HG02678 (cell line): ENCODE data around the gene FNDC11.

Source experiments
- ATAC-seq: cut with Tn5 transposase; IDR thresholded peaks from one replicate; pipeline ENCODE4 v1.9.1; 2021; ENCODE audit warnings: mild to moderate bottlenecking, moderate library complexity; ENCODE audit not compliant: unreplicated experiment

The FNDC11 gene

DNA sequence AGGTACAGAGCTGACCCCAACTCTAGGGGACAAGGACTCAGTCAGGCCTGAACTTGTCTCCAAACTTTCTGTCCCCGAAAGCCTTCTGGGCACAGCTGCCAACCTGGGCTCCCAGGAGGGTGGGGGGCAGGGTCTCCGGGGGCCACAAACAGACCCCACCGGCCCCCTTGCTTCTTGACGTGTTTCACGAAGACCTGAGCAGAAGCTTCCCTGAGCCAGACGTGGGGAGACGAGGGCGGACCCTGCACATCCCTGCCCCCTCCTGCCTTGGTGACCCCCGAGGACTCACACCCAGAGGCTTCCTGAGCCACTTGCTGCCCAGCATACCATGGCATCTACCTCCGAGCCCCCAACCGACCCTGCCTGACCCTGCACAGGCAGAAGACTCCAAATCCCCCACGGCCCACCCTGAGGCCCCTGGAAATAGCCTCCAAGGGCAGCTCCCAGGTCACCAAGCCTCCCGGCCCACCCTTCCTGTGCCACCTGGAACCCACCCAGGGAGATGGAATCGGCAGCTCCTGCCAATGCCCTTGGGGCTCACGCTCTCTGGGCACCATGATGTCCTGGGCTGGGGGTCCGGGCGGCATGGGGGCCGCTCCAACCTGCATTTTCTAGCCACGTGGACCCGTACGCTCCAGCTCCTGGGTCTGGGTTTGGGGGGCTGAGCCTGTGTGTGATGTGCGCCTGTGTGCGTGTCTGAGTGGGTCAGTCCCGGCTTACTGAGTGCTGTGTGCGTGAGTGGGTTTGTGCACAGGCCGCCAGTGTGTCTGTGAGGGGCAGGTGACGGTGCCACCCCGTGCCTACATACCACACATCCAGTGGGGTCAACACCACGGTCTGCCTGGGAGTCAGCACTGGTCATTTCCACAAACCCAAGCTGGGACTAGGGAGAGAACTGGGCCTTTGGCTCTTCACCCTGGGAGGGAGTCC lies 14.3 kb upstream of the FNDC11 start:
- ATAC-seq: no peak

DNA sequence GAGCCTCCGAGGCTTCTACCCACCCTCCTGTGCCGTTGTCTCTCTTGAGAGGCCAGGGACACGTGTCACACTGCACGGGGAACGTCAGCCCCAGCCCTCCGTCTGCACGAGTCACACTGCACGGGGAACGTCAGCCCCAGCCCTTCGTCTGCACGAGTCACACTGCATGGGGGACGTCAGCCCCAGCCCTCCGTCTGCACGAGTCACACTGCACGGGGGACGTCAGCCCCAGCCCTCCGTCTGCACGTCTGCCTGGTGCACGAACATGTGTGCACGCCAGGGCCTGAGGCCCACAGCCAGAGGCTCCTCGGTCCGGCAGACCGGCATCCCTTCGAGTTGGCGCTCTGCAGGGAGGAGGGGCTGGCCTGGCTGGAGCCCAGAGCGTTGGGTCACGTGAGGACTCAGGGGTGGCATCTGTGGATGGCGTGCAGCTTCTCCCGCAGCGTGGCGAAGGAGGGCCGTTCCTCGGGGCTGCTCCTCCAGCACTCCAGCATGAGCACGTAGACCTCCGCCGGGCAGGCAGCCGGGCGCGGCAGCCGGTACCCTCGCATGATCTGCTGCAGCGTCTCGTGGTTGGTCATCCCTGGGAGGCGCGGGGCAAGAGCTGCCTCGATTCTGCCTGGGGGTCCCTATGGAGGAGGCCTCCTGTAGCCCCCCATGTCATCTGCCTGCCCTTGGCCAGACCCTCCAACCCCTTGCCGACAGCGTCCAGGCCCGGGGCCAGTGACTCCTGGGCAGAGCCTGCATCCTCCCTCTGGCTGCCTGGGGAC lies 13.4 kb upstream of the FNDC11 start:
- no peak for ATAC-seq

GRCh38 chr20:63541371-63541770 lies 12.6 kb upstream of the FNDC11 start:
- ATAC-seq: no peak

DNA sequence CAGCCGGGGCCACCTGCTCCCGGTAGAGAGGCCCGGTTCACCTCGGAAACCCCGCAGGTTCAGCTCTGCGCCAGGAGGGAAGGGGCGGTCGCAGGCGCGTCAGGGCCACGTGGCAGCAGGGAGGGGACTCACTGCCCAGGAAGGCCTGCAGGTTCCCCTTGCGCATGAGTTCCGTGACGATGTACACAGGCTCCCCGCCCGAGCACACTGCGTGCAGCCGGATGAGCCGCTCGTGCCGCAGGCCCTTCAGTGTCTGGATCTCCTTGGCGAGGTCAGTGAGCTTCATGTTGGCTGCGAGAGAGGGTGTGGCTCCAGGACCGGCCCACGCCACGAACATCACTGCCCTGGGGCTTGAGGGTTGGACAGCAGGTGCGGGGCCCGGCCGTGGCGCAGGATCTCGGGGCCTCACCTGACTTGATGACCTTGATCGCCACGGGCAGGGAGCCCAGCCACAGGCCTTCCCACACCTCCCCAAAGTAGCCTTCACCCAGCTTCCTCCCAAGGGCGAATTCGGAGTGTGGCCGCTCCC lies 11.9 kb upstream of the FNDC11 start:
- ATAC-seq: no peak

DNA sequence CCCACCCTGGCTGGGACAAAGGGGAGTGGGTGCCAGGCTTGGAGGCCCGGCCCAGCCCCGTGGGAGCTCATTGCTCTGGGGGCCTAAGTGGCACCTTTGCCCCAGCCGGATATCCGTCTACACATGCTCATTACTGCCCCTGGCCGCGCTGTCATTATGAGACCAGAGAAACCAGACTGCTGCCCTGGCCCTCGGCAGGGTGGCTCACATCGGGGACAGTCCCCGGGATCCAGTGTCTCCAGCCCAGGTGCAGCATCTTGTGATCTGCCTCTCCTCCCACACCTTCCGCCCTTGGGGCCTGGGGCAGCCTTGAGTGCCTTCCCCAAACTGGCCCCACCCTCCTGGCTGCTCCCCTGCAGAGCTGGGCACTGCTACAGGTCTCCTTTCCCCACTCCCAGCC lies 11.3 kb upstream of the FNDC11 start:
- ATAC-seq: no peak

DNA sequence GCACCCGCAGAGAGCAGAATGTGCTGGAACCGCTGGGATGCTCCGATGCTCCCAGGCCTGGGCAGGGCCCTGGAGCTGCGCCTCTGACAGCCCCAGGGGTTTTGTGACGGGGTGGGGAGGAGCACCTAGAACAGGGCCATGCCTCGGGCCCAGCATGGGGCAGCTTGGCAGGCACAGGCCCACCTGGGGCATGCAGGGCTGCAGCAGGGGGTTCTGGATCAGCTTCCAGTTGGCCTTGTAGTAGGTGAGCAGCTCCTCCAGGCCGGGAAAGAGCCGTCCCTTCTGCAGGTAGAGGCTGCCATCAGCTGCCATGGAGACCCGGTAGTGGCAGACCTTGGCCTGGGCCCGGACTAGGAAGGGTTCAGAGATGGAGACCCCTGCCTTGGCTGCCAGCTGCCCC lies 10.8 kb upstream of the FNDC11 start:
- ATAC-seq: no peak

DNA sequence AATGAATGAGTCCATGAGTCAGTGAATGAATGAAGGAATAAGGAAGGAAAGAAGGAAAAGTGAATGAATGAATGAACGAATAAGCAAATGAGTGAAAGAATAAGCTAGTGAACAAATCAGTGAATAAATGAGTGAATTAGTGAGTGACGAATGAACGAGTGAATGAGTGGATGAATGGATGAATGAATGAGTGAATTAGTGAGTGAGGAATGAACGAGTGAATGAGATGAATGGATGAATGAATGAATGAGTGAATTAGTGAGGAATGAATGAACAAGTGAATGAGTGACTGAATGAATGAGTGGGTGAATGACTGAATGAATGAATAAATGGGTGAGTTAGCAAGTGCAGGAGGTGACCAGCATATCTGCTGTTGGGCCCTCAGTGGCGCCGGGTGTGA lies 10.2 kb upstream of the FNDC11 start:
- no peak for ATAC-seq

DNA sequence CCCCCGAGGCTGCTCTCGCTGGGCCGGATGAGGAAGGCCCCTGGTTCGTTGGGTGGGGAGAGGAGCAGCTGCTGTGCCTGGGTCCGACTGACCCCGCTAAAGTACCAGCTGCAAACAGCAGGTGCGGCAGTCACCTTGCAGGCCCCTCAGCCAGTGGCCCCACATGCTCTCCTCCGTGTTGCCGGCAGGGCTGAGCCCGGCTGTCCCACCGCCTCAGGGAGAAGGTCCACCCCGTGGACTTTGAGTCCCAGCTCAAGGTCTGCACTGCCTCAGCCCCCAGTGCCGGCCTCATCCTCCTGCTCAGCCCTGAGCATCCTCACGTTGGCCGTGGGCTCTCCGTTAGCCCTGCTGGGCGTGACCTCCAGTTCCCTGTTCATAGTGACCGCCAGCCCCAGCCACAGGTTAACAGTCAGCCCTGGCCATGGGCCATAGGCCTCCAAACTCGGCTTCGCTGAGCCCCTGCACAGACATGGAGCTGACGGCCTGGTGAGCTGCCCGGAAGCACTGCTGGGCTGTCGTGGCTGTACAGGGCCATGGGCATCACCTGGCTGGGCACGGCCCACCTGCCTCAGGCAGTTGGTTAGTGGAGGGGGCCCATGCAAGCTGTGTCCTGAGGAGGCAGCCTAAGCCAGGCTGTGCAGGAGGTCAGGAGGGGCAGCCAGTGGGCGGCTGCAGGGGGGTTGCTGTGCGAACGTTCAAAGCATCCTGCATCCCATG lies 9.6 kb upstream of the FNDC11 start:
- no peak for ATAC-seq

GRCh38 chr20:63544958-63545516 lies 8.9 kb upstream of the FNDC11 start:
- no peak for ATAC-seq

DNA sequence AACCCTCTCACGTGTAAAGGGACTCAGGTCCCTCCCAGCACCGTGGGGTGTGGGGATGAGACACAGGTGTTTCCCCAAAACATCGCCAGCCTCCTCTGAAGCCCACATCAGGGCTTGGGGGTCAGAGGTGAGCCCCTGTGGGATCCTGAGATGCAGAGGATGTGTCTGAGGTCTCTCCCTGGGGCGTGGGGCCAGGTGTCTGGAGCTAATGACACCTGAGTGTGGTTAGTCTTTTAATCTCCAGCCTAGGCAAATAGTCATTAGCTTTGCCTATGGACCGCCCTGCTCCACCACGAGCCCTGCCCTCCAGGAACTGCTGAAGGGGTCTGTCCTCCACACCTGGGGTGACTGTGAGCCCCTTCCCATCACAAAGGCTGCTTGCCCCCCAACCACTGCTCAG lies 8.1 kb upstream of the FNDC11 start:
- no peak for ATAC-seq

- no peak for ATAC-seq
Observed at GRCh38 chr20:63546256-63546955, 7.6 kb upstream of the FNDC11 start.

DNA sequence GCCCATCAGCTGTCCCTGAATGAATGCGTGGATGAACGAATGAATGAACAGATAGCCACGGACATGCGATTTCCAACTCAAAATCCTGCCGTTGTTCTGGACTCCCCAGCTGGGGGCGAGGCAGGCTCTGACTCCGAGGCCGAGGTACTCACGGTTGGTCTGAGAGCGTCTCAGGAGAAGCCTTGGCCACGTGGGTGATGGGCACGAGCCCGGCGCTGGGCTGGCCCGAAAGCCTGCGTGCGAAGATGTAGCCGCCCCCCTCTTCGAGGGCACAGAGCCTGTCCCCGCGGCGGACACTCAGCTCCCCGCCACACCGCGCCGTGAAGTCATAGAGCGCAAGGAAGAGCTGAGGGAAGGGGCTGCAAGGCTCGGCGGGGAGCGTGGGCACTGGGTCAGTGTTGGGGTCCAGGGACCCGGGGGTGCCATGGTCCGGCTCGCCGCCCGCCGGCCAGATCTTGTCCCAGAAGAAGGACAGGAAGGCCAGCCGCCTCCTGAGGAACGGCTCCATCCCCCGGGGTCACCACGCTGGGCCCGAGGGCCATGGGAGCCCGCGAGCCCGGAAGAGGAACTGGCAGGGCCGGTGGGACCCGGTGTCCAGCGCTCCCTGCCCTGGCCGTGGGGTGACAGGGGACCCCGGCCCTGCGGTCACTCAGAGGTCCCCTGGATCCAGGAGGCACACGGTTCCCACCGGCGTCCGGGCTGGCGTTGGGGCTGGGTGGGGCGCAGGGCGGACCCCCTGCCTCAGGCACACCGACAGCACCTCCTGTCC lies 6.8 kb upstream of the FNDC11 start:
- no peak for ATAC-seq

- ATAC-seq: no peak
Observed at GRCh38 chr20:63547725-63548480, 6.1 kb upstream of the FNDC11 start, which contains the start of gene SRMS. Gene SRMS, minus strand, starts transcription at chr20:63547749. Its CDS starts 286 bp downstream, at chr20:63547463.

DNA sequence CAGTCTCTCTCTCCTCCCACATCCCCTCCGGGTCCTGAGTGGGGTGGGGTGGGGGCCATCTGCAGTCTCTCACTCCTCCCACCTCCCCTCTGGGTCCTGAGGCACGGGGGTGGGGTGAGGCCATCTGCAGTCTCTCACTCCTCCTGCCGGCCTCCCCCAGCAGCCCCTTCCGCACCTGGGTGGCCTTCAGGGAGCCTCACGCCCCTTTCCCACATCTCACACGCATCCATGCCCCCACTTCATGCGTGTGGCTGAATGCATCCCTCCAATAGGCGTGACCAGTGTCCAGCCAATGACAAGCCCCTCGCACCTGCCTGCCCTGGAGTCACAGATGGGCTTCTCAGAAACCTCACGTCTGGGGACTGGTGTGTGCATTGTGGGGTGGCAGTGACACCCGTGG lies 5.4 kb upstream of the FNDC11 start:
- ATAC-seq: no peak

GRCh38 chr20:63549019-63549418 lies 4.9 kb upstream of the FNDC11 start:
- no peak for ATAC-seq

- ATAC-seq: no peak
Observed at GRCh38 chr20:63549679-63550282, 4.2 kb upstream of the FNDC11 start.

DNA sequence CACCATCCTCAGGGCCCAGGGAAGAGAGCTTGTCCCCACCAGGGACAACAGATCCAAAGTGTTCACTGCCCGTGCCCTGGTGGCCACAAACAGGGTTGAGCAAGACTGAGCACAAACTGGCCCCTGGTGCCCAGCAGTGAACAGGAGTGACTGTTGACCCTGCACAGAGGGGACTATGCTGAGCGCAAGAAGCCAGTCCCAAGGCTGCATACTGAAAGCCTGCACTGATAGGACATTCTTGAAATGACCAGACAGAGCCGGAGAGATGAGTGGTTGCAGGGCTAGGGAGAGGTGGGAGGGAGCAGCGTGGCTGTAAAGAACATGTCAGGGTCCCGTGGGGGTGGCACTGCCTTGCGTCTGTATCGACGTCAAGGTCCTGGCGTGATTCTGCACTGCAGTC lies 2.9 kb upstream of the FNDC11 start:
- ATAC-seq: no peak
